HepG2 (cell line): ENCODE measurements around the gene KLHL28. TPM values are rescaled to one million over a fixed set of nuclear protein-coding genes. Genes with fewer than 3 reads are reported as not detected.
A peak's percentile ranks its signal among the peaks of the same experiment; 100 is the strongest.

ENCODE experiments used
- ATF4 ChIP-seq, 2 experiments: fragments of 450-650 bp in 1 of 2; sonication (generic) in 1 of 2; formaldehyde crosslinking; IDR thresholded peaks; 2 replicates each; pipeline versions ENCODE4 v1.5.0 to v1.8.0; 2020 to 2022; ENCODE audit warnings: mild to moderate bottlenecking in 1 of 2, missing genetic modification reagents in 1 of 2
- DR1 ChIP-seq: sonication (generic); formaldehyde crosslinking; IDR thresholded peaks from 2 replicates; pipeline ENCODE4 v1.8.0; 2021; ENCODE audit warnings: mild to moderate bottlenecking, missing genetic modification reagents, inconsistent platforms
- FLYWCH1 ChIP-seq: sonication (generic); formaldehyde crosslinking; IDR thresholded peaks from 2 replicates; pipeline ENCODE4 v1.8.1; 2023; ENCODE audit warnings: mild to moderate bottlenecking, missing genetic modification reagents
- FOXA3 ChIP-seq: IDR thresholded peaks from 2 replicates; pipeline ENCODE4 v1.6.1; 2016; ENCODE audit warnings: missing genetic modification reagents, missing compliant biosample characterization
- GABPA ChIP-seq, 2 experiments: IDR thresholded peaks; 2 replicates each; pipeline ENCODE4 v1.6.1; 2011 to 2016; ENCODE audit warnings: low read depth in 2 of 2, low read length in 1 of 2, missing biosample characterization in 1 of 2, missing genetic modification characterization in 1 of 2
- HNRNPL ChIP-seq: fragments of 200-400 bp; formaldehyde crosslinking; IDR thresholded peaks from 2 replicates; pipeline ENCODE4 v1.6.1; 2017; ENCODE audit warnings: mild to moderate bottlenecking, low read depth, low read length
- KAT2B ChIP-seq: fragments of 150-350 bp; IDR thresholded peaks from 2 replicates; pipeline ENCODE4 v1.6.1; 2014; ENCODE audit warnings: low read depth, low read length, borderline replicate concordance
- KLF16 ChIP-seq, 2 experiments: sonication (generic) in 1 of 2; formaldehyde crosslinking in 1 of 2; IDR thresholded peaks; 2 replicates each; pipeline versions ENCODE4 v1.6.1 to v1.8.0; 2016 to 2023; ENCODE audit warnings: missing genetic modification reagents in 2 of 2, missing compliant biosample characterization in 1 of 2
- NONO ChIP-seq, 2 experiments: fragments of 450-650 bp in 1 of 2; sonication (generic) in 1 of 2; formaldehyde crosslinking in 1 of 2; IDR thresholded peaks in 1 of 2; conservative IDR thresholded peaks in 1 of 2; 2 replicates each; pipeline versions ENCODE4 v1.6.1 to v1.8.0; 2017 to 2022; ENCODE audit warnings: mild to moderate bottlenecking in 1 of 2, missing genetic modification reagents in 1 of 2, moderate library complexity in 1 of 2
- POLR2A ChIP-seq, 2 experiments: IDR thresholded peaks; 2 replicates each; pipeline ENCODE4 v1.6.1; 2011; ENCODE audit warnings: low read depth in 2 of 2, low read length in 2 of 2, mild to moderate bottlenecking in 1 of 2, moderate library complexity in 1 of 2; ENCODE audit not compliant: insufficient read depth in 1 of 2
- PRDM15 ChIP-seq: sonication (generic); formaldehyde crosslinking; IDR thresholded peaks from 2 replicates; pipeline ENCODE4 v1.4.0; 2020; ENCODE audit warnings: missing genetic modification reagents
- RBM22 ChIP-seq: fragments of 200-400 bp; formaldehyde crosslinking; optimal IDR thresholded peaks from 2 replicates; pipeline ENCODE3; 2017; ENCODE audit warnings: mild to moderate bottlenecking, low read length, moderate library complexity
- SP1 ChIP-seq, 2 experiments: fragments of 450-650 bp in 1 of 2; sonication (generic) in 1 of 2; formaldehyde crosslinking in 1 of 2; IDR thresholded peaks; 2 replicates each; pipeline versions ENCODE4 v1.4.0 to v1.6.1; 2016 to 2020; ENCODE audit warnings: missing genetic modification reagents in 1 of 2
- WIZ ChIP-seq: sonication (generic); formaldehyde crosslinking; IDR thresholded peaks from 2 replicates; pipeline ENCODE4 v1.5.1; 2020; ENCODE audit warnings: mild to moderate bottlenecking, missing genetic modification reagents
- ZNF224 ChIP-seq: sonication (generic); formaldehyde crosslinking; IDR thresholded peaks from 2 replicates; pipeline ENCODE4 v1.5.0; 2020; ENCODE audit warnings: mild to moderate bottlenecking, missing genetic modification reagents
- ZNF276 ChIP-seq: sonication (generic); formaldehyde crosslinking; IDR thresholded peaks from 2 replicates; pipeline ENCODE4 v1.4.0; 2020; ENCODE audit warnings: mild to moderate bottlenecking, low read depth, missing genetic modification reagents
- ZNF574 ChIP-seq: sonication (generic); formaldehyde crosslinking; IDR thresholded peaks from 2 replicates; pipeline ENCODE4 v1.4.0; 2020; ENCODE audit warnings: missing genetic modification reagents
- ZSCAN9 ChIP-seq: IDR thresholded peaks from 2 replicates; pipeline ENCODE4 v1.6.1; 2016; ENCODE audit warnings: borderline replicate concordance
- polyA plus RNA-seq, 8 experiments: library from polyadenylated mRNA; depleted of rRNA in 3 of 8; stranded (reverse) in 7 of 8; unstranded in 1 of 8; fragments of >200 nt; fragmentation: Illumina TruSeq in 4 of 8; extraction: Trizol in 4 of 8; gene quantifications; 2 replicates each; pipeline versions ENCODE4 v1.2.1 to v1.2.3, GENCODE V29; 2011 to 2016; ENCODE audit warnings: low read depth in 4 of 8, missing spikeins in 1 of 8, mixed read lengths in 1 of 8; ENCODE audit not compliant: insufficient read depth in 1 of 8
- total RNA-seq, 5 experiments: library from RNA; depleted of rRNA; stranded (reverse); fragments of >200 nt; fragmentation: Illumina TruSeq; extraction: Trizol; gene quantifications; 2 replicates each; pipeline ENCODE4 v1.2.3, GENCODE V29; 2016; ENCODE audit warnings: low read depth in 1 of 5

KLHL28 gene
- total and polyA plus RNA-seq, 2 of the 13 experiments (the other 11 are each of a cell fraction or from before 2014, with no cell fraction given), result 3.4 to 6.6 TPM

GRCh38 chr14:44897041-44897844 lies 64.5 kb downstream of the KLHL28 start (continued):
- TF ChIP-seq WIZ (peak; percentile 22; the same call in 1 of the 2 replicates), POLR2A (IDR thresholded peaks at IDR 0.05; ENCODE audit: insufficient read depth in 1 of 2, low read depth in 2 of 2, low read length in 2 of 2) (peak; percentile 86 to 88), KAT2B (no peak), FOXA3 (0 out of 2 replicates have a peak, but pooled peaks have one; percentile 26), KLF16 (CRISPR knock-in tag; IDR thresholded peaks at IDR 0.05) (0 out of 4 replicates have a peak, but pooled peaks of 1 of the 2 experiments have one; percentile 19), RBM22 (peak; percentile 70), PRDM15 (CRISPR knock-in tag) (no peak), SP1 (IDR thresholded peaks at IDR 0.05) (no peak), SP1 (CRISPR knock-in tag; IDR thresholded peaks at IDR 0.05) (peak; percentile 92), DR1 (peak; percentile 42; the same call in 1 of the 2 replicates), GABPA (IDR thresholded peaks at IDR 0.05; ENCODE audit: low read depth, low read length) (peak; percentile 23), GABPA (CRISPR knock-in tag; IDR thresholded peaks at IDR 0.05; ENCODE audit: low read depth) (peak; percentile 83), FLYWCH1 (CRISPR knock-in tag) (no peak), ZSCAN9 (peak; percentile 50; the same call in 1 of the 2 replicates), ATF4 (CRISPR knock-in tag; IDR thresholded peaks at IDR 0.05) (peak in 1 of 2 experiments; percentile 45; a peak in 1 of 4 replicates), ZNF276 (CRISPR knock-in tag) (peak; percentile 38; the same call in 1 of the 2 replicates), NONO (IDR thresholded peaks at IDR 0.05) (no peak), NONO (CRISPR knock-in tag; conservative IDR thresholded peaks at IDR 0.05) (peak; percentile 62), ZNF574 (peak; percentile 45; the same call in 1 of the 2 replicates), HNRNPL (peak; percentile 82), ZNF224 (CRISPR knock-in tag) (no peak)
